DMS79 (cell line): ENCODE data around the gene MEGF8.

Experiments
- DNase-seq: peaks from one replicate; lab custom pipeline; 2025; lab: John Stamatoyannopoulos, UW

MEGF8 gene

GRCh38 chr19:42357290-42357689 is 31.9 kb downstream of the MEGF8 start:
- DNase-seq: no peak

DNA sequence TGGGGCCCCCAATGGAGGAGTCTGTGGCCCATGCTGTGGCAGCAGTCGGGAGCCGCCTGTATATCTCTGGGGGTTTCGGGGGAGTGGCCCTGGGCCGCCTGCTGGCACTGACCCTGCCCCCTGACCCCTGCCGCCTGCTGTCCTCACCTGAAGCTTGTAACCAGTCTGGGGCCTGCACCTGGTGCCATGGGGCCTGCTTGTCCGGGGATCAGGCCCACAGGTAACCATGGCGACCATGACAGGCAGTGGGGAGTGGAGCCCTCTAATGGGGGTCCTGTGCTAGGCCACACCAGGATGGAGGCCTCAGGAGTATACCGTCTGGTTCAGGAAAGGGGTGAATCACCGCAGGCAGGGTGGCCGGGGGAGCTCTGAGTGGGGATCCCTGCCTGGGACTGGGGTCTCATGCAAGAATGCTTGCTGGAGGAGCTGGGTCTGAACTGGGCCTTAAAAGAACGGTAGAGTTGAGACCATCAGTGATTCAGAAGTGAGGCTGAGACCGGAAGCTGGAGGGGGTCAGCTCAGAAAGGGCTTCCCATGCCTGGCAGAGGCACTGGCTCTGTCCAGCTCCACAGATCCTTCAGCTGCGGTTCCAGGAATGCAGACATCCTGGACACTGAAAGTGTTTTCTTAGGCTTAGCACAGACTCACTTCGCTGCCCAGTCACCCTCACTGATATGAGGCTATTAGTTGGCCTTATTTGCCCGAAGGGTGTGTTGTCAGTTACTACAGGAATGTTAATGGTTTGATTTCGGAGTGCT is 35.5 kb downstream of the MEGF8 start:
- no peak for DNase-seq

DNA sequence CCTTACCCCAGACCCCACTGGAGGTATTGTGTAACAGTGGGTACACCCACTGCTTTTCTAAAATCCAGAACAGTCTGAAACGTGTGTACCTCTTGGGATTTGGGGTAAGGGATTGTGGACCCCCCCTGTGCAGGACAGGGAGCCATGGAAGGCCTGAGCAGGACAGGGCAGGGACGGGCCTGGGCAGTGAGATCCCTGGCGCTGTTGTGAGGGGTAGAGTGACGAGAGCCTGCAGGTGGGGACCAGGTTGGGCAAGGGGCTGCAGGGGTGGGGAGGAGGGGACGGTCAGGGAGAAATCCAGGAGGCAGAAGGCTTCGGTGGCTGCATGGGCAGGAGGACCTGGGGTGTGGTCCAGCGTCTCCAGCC is 36.1 kb downstream of the MEGF8 start:
- no peak for DNase-seq

GRCh38 chr19:42362342-42362741 is 36.9 kb downstream of the MEGF8 start:
- DNase-seq: no peak

DNA sequence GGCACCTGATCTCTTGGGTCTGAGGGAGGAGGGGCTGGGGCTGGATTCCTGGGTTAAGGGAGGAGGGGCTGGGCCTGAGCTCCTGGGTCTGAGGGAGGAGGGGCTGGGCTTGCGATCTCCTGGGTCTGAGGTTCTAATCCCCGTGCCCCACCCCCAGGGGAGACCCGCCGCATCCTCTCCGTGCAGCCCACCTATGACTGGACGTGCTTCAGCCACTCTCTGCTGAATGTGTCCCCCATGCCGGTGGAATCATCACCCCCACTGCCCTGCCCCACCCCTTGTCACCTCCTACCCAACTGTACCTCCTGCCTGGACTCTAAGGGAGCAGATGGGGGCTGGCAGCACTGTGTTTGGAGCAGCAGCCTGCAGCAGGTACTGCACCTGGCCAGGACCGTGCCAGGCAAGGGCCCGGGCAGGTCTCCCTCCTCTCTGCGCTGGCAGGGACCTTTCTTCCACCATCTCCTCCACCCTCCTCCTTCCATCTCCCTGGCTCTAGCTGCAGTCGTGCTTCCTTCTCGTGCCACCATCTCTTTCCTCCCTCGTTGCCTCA is 37.5 kb downstream of the MEGF8 start:
- DNase-seq: no peak

DNA sequence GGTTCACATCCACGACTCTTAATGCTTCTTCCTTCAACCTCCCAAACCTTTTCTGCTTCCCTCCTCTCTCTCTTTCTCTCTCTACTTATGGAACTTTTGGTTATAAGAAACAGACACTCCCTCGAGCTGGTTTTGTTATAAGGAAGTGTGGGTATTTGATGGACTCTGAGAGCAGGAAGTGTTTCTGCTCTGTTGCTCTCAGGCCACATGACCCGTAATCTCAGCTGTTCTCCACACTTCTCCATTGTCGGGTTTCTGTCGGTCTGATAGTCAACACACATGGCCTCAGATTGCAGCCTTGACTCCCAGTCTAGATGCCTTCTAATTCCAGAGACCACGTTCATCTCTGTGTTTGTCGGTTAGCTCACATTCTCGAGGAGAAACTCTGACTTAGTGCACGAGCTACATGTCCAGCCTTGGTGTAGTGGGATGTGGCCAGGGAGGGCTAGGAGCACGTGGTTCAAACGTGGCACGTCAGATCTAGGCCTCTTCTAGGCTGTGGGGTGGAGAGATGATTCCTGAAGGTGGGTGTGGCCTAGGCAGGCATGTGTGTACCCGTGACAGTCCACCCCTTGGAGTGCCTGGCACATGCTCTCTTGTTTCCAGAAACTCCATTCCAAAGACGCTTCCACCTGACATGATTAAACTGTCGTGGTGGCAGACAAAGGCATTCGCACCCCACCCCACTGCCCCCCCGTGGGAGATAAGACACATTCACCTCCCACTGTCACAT is 38.3 kb downstream of the MEGF8 start:
- DNase-seq: no peak

DNA sequence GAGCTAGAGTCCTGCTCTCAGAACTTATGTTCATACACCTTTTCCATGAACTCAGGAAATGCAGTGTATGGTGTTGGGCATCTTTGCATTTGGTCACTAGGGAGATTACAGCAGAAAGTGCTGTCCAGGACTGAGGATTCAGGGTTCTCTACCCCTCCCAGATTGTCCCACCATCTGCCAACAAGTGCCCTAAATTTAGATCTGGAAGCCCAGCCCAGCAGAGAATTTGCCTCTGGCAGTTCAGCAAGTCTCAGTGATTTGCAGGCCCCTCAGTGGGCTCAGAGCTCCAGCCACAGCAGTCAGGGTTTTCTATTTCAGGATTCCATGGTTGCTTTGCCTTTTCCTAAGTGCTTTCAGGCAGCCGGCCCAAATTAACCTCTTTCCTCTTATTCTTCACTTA is 41.2 kb downstream of the MEGF8 start:
- DNase-seq: no peak

GRCh38 chr19:42367929-42368328 is 42.5 kb downstream of the MEGF8 start:
- no peak for DNase-seq

- no peak for DNase-seq
Observed at GRCh38 chr19:42368360-42368759, 42.9 kb downstream of the MEGF8 start.

DNA sequence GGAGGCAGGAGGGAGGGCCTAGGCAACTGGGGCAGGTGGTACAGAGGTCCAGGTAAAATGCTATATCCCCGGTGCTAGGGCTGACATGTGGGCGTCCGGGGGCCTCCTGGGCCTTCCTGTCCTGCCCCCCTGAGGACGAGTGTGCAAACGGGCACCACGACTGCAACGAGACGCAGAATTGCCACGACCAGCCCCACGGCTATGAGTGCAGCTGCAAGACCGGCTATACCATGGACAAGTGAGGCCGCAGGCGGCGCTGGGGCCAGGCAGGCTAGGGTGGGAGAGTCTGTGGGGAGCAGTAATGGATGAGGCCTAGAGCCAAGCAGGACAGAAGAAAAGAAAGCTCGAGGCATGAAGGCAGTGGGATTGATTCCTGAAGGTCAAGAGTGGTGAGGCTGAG is 43.3 kb downstream of the MEGF8 start:
- no peak for DNase-seq

DNA sequence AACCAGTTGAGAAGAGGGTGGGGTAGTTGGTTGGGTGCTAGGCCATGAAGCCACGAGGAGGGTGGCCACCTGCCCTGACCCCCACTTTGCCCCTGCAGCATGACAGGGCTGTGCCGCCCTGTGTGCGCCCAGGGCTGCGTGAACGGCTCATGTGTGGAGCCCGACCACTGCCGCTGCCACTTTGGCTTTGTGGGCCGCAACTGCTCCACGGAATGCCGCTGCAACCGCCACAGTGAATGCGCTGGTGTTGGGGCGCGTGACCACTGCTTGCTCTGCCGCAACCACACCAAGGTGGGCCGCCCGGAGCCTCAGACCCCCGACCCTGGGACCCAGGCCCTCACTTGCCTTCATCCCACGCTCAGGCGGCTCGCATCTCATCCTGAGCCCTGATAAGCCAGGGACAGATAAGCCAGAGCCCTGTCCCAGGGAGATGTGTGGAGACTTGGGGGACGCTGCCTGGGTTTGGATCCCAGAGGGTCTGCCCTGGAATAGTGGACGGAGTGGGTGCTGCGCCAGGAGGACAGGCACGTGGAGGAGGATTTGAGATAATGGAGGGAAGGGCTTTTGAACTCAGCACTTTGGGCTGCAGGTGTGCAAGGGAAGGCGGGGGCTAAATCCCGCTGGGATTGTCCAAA is 44.1 kb downstream of the MEGF8 start:
- DNase-seq: no peak

DNA sequence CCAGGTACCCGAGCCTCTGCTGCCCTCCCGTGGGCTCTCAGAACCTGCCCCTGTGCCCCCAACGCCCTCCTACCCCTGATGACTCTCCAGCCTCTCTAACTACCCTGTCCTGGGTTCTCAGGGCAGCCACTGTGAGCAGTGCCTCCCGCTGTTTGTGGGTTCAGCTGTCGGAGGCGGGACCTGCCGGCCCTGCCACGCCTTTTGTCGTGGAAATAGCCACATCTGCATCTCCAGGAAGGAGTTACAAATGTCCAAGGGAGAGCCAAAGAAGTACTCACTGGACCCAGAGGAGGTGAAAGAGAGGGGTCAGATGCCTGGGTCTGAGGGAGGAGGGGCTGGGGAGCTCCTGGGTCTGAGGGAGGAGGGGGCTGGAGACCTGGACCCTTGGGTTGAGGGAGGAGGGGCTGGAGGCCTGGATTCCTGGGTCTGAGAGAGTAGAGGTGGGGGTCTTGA is 44.7 kb downstream of the MEGF8 start:
- DNase-seq: no peak

GRCh38 chr19:42370626-42371175 is 45.3 kb downstream of the MEGF8 start:
- DNase-seq: no peak

- DNase-seq: no peak
Observed at GRCh38 chr19:42374826-42375376, 49.5 kb downstream of the MEGF8 start.

- DNase-seq: no peak
Observed at GRCh38 chr19:42375415-42376176, 50.2 kb downstream of the MEGF8 start.

GRCh38 chr19:42376177-42376555 is 50.7 kb downstream of the MEGF8 start:
- DNase-seq: no peak

GRCh38 chr19:42378225-42379215 is 53.1 kb downstream of the MEGF8 start:
- no peak for DNase-seq

- no peak for DNase-seq
Observed at GRCh38 chr19:42380155-42380554, 54.7 kb downstream of the MEGF8 start.

- DNase-seq: peak; percentile 62
Observed at GRCh38 chr19:42386974-42387707, 61.7 kb downstream of the MEGF8 start.
